K562 (cell line): ENCODE measurements around the gene CHRNB1. TPM values are rescaled to one million over a fixed set of nuclear protein-coding genes. Genes with fewer than 3 reads are reported as not detected.

Source experiments
- ATAC-seq: fragments of 200-7000 bp; cut with Tn5 transposase; 3 replicates; pipeline ENCODE4 v1.9.1; 2020; ENCODE audit warnings: moderate library complexity
- BruUV-seq: library from RNA; stranded (reverse); fragments of 400-500 nt; replicated peaks from 2 replicates; lab custom pipeline; 2021; lab: Mats Ljungman, UMichigan
- CTCF ChIA-PET: fragments of 300-600 bp; formaldehyde crosslinking; extraction: SDS; loops from one replicate; lab custom pipeline; 2021; ENCODE audit warnings: low intra/inter-chr PET ratio; lab: Yijun Ruan, JAX
- POLR2A ChIA-PET: fragments of 300-600, 350-650 bp; sonication (Branson Sonifier 250); formaldehyde crosslinking; extraction: SDS; loops from one replicate; lab custom pipeline; 2021; ENCODE audit warnings: antibody characterized with exemption, inconsistent platforms; lab: Yijun Ruan, JAX
- DNase-seq, 4 experiments: peaks; one replicate each; pipeline versions ENCODE4 v3.0.0 to v3.0.0-alpha.2; 2011 to 2018; ENCODE audit warnings: low spot score in 3 of 4, mixed read lengths in 3 of 4; ENCODE audit errors: extremely low read depth in 1 of 4
- FAIRE-seq: peaks from 2 replicates; lab custom pipeline; 2011; peaks lifted over from hg19 to GRCh38; lab: Jason Lieb, UNC
- H2AFZ ChIP-seq: 2 replicates; pipeline ENCODE4 v1.6.0; 2011; ENCODE audit warnings: low read depth, low read length, control low read depth, inconsistent platforms
- H3K27ac ChIP-seq: fragments of 200-600 bp; 3 replicates; pipeline ENCODE4 v1.8.0; 2011; ENCODE audit warnings: low read depth, mild to moderate bottlenecking, control low read depth, inconsistent platforms, low read length, moderate library complexity, mixed read lengths; ENCODE audit errors: extremely low read depth
- H3K27me3 ChIP-seq, 2 experiments: fragments of 300-600 bp in 1 of 2; 2 replicates in 1 of 2; 3 replicates in 1 of 2; pipeline versions ENCODE4 v1.6.0 to v1.8.0; 2011; ENCODE audit warnings: inconsistent platforms in 2 of 2, low read length in 2 of 2, mild to moderate bottlenecking in 1 of 2, mixed read lengths in 1 of 2, moderate library complexity in 1 of 2; ENCODE audit not compliant: control insufficient read depth in 2 of 2, insufficient read depth in 2 of 2
- H3K36me3 ChIP-seq: fragments of 300-600 bp; 3 replicates; pipeline ENCODE4 v1.8.0; 2011; ENCODE audit warnings: mild to moderate bottlenecking, low read length, inconsistent platforms; ENCODE audit not compliant: control insufficient read depth, insufficient read depth
- H3K4me1 ChIP-seq, 2 experiments: fragments of 200-600 bp in 1 of 2; replicated peaks in 1 of 2; 2 replicates in 1 of 2; 3 replicates in 1 of 2; pipeline versions ENCODE4 v1.5.1 to v1.8.0; 2011; ENCODE audit warnings: inconsistent platforms in 2 of 2, low read length in 2 of 2, mild to moderate bottlenecking in 1 of 2, mixed read lengths in 1 of 2, moderate library complexity in 1 of 2; ENCODE audit not compliant: control insufficient read depth in 2 of 2, insufficient read depth in 2 of 2
- H3K4me2 ChIP-seq: 2 replicates; pipeline ENCODE4 v1.6.1; 2011; ENCODE audit warnings: low read length, control low read depth, inconsistent platforms, mixed read lengths; ENCODE audit not compliant: insufficient read depth
- H3K4me3 ChIP-seq: fragments of 200-600 bp; sonication (generic), shearing (Covaris generic); 2 replicates; pipeline ENCODE4 v1.5.1; 2016; ENCODE audit warnings: control low read depth, inconsistent platforms
- H3K79me2 ChIP-seq: fragments of 200-600 bp; 3 replicates; pipeline ENCODE4 v1.8.0; 2011; ENCODE audit warnings: low read length, inconsistent platforms; ENCODE audit not compliant: control insufficient read depth, insufficient read depth
- H3K9ac ChIP-seq, 2 experiments: 2 replicates each; pipeline versions ENCODE4 v1.6.0 to v1.6.1; 2011; ENCODE audit warnings: low read depth in 2 of 2, low read length in 2 of 2, control low read depth in 1 of 2, inconsistent platforms in 1 of 2, mild to moderate bottlenecking in 1 of 2, mixed read lengths in 1 of 2; ENCODE audit not compliant: insufficient read depth in 1 of 2
- H3K9me1 ChIP-seq: one replicate; pipeline ENCODE4 v1.6.0; 2011; ENCODE audit warnings: inconsistent platforms, mild to moderate bottlenecking, low read length, moderate library complexity; ENCODE audit not compliant: control insufficient read depth, insufficient read depth
- H3K9me3 ChIP-seq: replicated peaks from 2 replicates; pipeline ENCODE4 v1.5.1; 2011; ENCODE audit warnings: low read depth, low read length, inconsistent platforms; ENCODE audit not compliant: control insufficient read depth, insufficient read depth
- H4K20me1 ChIP-seq: replicated peaks from 2 replicates; pipeline ENCODE4 v1.6.1; 2011; ENCODE audit warnings: low read length, inconsistent platforms, mixed read lengths; ENCODE audit not compliant: control insufficient read depth, insufficient read depth
- ATF4 ChIP-seq: fragments of 450-650 bp; formaldehyde crosslinking; IDR thresholded peaks from 2 replicates; pipeline ENCODE4 v1.4.0; 2022; ENCODE audit warnings: mild to moderate bottlenecking, moderate library complexity
- BCLAF1 ChIP-seq, 2 experiments: fragments of 450-650 bp in 1 of 2; IDR thresholded peaks; 2 replicates each; pipeline ENCODE4 v1.6.1; 2011 to 2017; ENCODE audit warnings: low read depth in 2 of 2, antibody characterized with exemption in 1 of 2, borderline replicate concordance in 1 of 2, low read length in 1 of 2, mild to moderate bottlenecking in 1 of 2, mixed read lengths in 1 of 2; ENCODE audit not compliant: control insufficient read depth in 1 of 2
- BCOR ChIP-seq: fragments of 450-650 bp; IDR thresholded peaks from 2 replicates; pipeline ENCODE4 v1.6.1; 2016
- CHD1 ChIP-seq: fragments of 200-600 bp; sonication (generic); IDR thresholded peaks from one replicate; pipeline ENCODE4 v1.6.1; 2012; ENCODE audit warnings: mild to moderate bottlenecking, moderate library complexity, low read length, inconsistent platforms
- ELK3 ChIP-seq: fragments of 450-650 bp; formaldehyde crosslinking; IDR thresholded peaks from 2 replicates; pipeline ENCODE4 v1.4.0; 2020; ENCODE audit warnings: mild to moderate bottlenecking
- FOXK2 ChIP-seq, 2 experiments: fragments of 450-650 bp; IDR thresholded peaks in 1 of 2; conservative IDR thresholded peaks in 1 of 2; 2 replicates each; pipeline ENCODE4 v1.6.1; 2016; ENCODE audit warnings: low read depth in 2 of 2, mild to moderate bottlenecking in 1 of 2
- GTF2A2 ChIP-seq: IDR thresholded peaks from 2 replicates; pipeline ENCODE4 v1.6.1; 2016; ENCODE audit warnings: mild to moderate bottlenecking, missing genetic modification characterization, missing compliant biosample characterization
- HLTF ChIP-seq: fragments of 450-650 bp; IDR thresholded peaks from 2 replicates; pipeline ENCODE4 v1.6.1; 2016
- KLF1 ChIP-seq: fragments of 450-650 bp; IDR thresholded peaks from 2 replicates; pipeline ENCODE4 v1.6.1; 2016; ENCODE audit warnings: missing genetic modification characterization, missing compliant biosample characterization
- KLF13 ChIP-seq: fragments of 450-650 bp; IDR thresholded peaks from 2 replicates; pipeline ENCODE4 v1.6.1; 2016; ENCODE audit warnings: missing genetic modification characterization, low read depth, mild to moderate bottlenecking, missing compliant biosample characterization, moderate library complexity, borderline replicate concordance
- NCOR1 ChIP-seq: fragments of 450-650 bp; IDR thresholded peaks from 2 replicates; pipeline ENCODE4 v1.6.1; 2016; ENCODE audit warnings: mild to moderate bottlenecking, moderate library complexity
- PCBP2 ChIP-seq: fragments of 200-400 bp; formaldehyde crosslinking; IDR thresholded peaks from 2 replicates; pipeline ENCODE4 v1.6.1; 2018; ENCODE audit warnings: low read length, low read depth, mild to moderate bottlenecking, moderate library complexity; ENCODE audit not compliant: poor library complexity, severe bottlenecking
- ZBTB12 ChIP-seq: fragments of 250-450 bp; sonication (Bioruptor Pico); IDR thresholded peaks from 2 replicates; pipeline ENCODE4 v1.4.0; 2020
- ZC3H8 ChIP-seq: fragments of 450-650 bp; IDR thresholded peaks from 2 replicates; pipeline ENCODE4 v1.6.1; 2017
- ZNF263 ChIP-seq: sonication (generic); formaldehyde crosslinking; IDR thresholded peaks from 2 replicates; pipeline ENCODE4 v1.8.0; 2022; ENCODE audit warnings: mild to moderate bottlenecking, missing genetic modification reagents, borderline replicate concordance
- ZNF354B ChIP-seq: fragments of 250-450 bp; sonication (Bioruptor Pico); IDR thresholded peaks from 2 replicates; pipeline ENCODE4 v1.4.0; 2020
- ZNF551 ChIP-seq: fragments of 250-450 bp; sonication (Bioruptor Pico); IDR thresholded peaks from 2 replicates; pipeline ENCODE4 v1.5.0; 2021; ENCODE audit warnings: mild to moderate bottlenecking, moderate library complexity
- ZNF778 ChIP-seq: fragments of 450-650 bp; formaldehyde crosslinking; IDR thresholded peaks from 2 replicates; pipeline ENCODE4 v1.4.0; 2020; ENCODE audit warnings: mild to moderate bottlenecking, moderate library complexity
- WGBS: fragments of 100-300 bp; shearing (Covaris generic); methylation state at CpG from one replicate; pipeline ENCODE4 v1.1.6; 2016; ENCODE audit warnings: low coverage, mixed read lengths; ENCODE audit not compliant: insufficient coverage; ENCODE audit errors: missing lambda C conversion rate; 5-methylcytosine and 5-hydroxymethylcytosine counted together
- in situ Hi-C: fragments of 300-500 bp; cut with MboI; formaldehyde crosslinking; loops from 4 replicates; pipeline ENCODE4 v1.15.0; 2018; ENCODE audit warnings: inconsistent platforms, mixed read lengths
- intact Hi-C: fragments of 100-400 bp; cut with micrococcal nuclease; formaldehyde crosslinking; loops from 2 replicates; pipeline ENCODE4 v1.14.2; 2022
- polyA plus RNA-seq, 8 experiments: library from polyadenylated mRNA; depleted of rRNA in 4 of 8; stranded (reverse) in 5 of 8; unstranded in 3 of 8; fragments of >200 nt; fragmentation: Nextera tagmentation in 2 of 8; fragmentation: Illumina TruSeq in 1 of 8; extraction: Ambion mirVana in 2 of 8; extraction: Trizol in 1 of 8; gene quantifications; 2 replicates each; pipeline versions ENCODE4 v1.2.1 to v1.2.3, GENCODE V29; 2011 to 2014; ENCODE audit warnings: inconsistent platforms in 1 of 8, missing spikeins in 1 of 8
- total RNA-seq, 7 experiments: library from RNA; depleted of rRNA in 6 of 7; stranded (reverse); fragments of >200 nt in 6 of 7; fragmentation: Illumina TruSeq in 2 of 7; extraction: Trizol in 2 of 7; gene quantifications; 2 replicates each; pipeline versions ENCODE4 v1.2.1 to v1.2.3, GENCODE V29; 2011 to 2021; ENCODE audit warnings: low replicate concordance in 1 of 7

CHRNB1 gene
- total and polyA plus RNA-seq, 9 of the 15 experiments (the other 6 are each of a cell fraction or from before 2014, with no cell fraction given), result 4.7 to 12.3 (median 6.8) TPM

GRCh38 chr17:7431231-7431630 is 13.6 kb upstream of the CHRNB1 start:
- POLR2A ChIA-PET, result interaction anchor here (0.7 kb wide), 1 partner anchor 49 kb away, joined by 3 read pairs; no protein-coding TSS in a partner anchor
- intact Hi-C loops, result no loop called here
- in situ Hi-C loops, result no loop called here
- TF ChIP-seq BCOR, result no peak
- no peak for TF ChIP-seq CHD1
- TF ChIP-seq BCLAF1 (IDR thresholded peaks at IDR 0.05; ENCODE audit: borderline replicate concordance in 1 of 2, control insufficient read depth in 1 of 2, low read depth in 2 of 2, low read length in 1 of 2), result no peak
- no peak for TF ChIP-seq KLF1 (tag)
- no peak for TF ChIP-seq NCOR1
- no peak for TF ChIP-seq ZNF263 (CRISPR knock-in tag)
- no peak for TF ChIP-seq ELK3 (CRISPR knock-in tag)
- TF ChIP-seq ZBTB12 (CRISPR knock-in tag), result no peak
- TF ChIP-seq ZC3H8, result no peak
- no peak for TF ChIP-seq KLF13 (tag)
- no peak for TF ChIP-seq PCBP2
- TF ChIP-seq ATF4 (CRISPR knock-in tag), result no peak
- TF ChIP-seq ZNF551 (CRISPR knock-in tag), result no peak
- TF ChIP-seq ZNF354B (CRISPR knock-in tag), result no peak
- no peak for TF ChIP-seq GTF2A2 (tag)
- TF ChIP-seq HLTF, result no peak
- no peak for TF ChIP-seq ZNF778
- TF ChIP-seq FOXK2 (conservative IDR thresholded peaks at IDR 0.05 in 1 of 2, IDR thresholded peaks at IDR 0.05 in 1 of 2; ENCODE audit: low read depth in 2 of 2), result no peak

More at GRCh38 chr17:7431231-7431630, 13.6 kb upstream of the CHRNB1 start:
- Histone ChIP-seq H3K9me1 (no peaks in the 10 kb centered on the region), H3K36me3 (no peaks in the 10 kb centered on the region), H3K4me2 (no peak overlapping the region), H4K20me1 (no peaks in the 10 kb centered on the region), H3K27ac (no peak overlapping the region), H3K79me2 (peaks cover 2% of the 10 kb centered on the region; the same call in 2 of the 3 replicates), H3K4me3 (no peak overlapping the region), H3K9me3 (no peaks in the 10 kb centered on the region), H2AFZ (no peak overlapping the region), H3K27me3 (no peaks in the 10 kb centered on the region), H3K9ac (no peak overlapping the region), H3K4me1 (peaks cover 2 to 26% of the 10 kb centered on the region in 2 experiments; a peak in 4 of 5 replicates)
- WGBS, result 14% methylated on average over 1 of the region's 1 CpG
- ATAC-seq (no peak), DNase-seq (no peak), FAIRE-seq (no peak)
- CTCF ChIA-PET, result no interaction called here
- BruUV-seq, result no TSS peak
